ENCODE data around the gene GHR. TPM values are rescaled to one million over a fixed set of nuclear protein-coding genes. Genes with fewer than 3 reads are reported as not detected.
A peak's percentile ranks its signal among the peaks of the same experiment; 100 is the strongest.

GHR gene
- total and polyA plus RNA-seq, 12 donors = 4.1 to 15.1 (median 11.5) TPM

DNA sequence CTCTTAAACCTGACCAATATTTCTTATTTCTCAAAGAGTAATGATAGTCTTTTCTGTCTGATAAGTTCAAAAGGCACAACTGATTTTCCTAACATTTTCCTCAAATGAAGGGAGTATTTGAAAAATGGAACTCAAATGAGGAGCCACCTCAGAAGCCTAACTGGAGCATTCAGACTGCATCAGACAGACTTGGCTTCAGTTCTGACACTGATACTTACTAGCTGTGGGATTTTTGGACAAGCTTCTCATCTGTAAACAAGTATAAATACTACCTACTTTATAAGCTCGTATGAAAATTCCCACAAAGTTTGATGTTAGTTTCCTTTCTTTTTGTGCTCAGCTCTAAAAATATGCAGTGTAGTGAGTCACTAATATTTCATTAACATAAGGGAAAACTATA lies 225.7 kb downstream of the GHR start:
- DNase-seq (no peak), ATAC-seq (no peak)
- peaks cover 0 to 30% (median 3%) of the 10 kb centered on the region in 9 donors for H3K4me1 ChIP-seq

DNA sequence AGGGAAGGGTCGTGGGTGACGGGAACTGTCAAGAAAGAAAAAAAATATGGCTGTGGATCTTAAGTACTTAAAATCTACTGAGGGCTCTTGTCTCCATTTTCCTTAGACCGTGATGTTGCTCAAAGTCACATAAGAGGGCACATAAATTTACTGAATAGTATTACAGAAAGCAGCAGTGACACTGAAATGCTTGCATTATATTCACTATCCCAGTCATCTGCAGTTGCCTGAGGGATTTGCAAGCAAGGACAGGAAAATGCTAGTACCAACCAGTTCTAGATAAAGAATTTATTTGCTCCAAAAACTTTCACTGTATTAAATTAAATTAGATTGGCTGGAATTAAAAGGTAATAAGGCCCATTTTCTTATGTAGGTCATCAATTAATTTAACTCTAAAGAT lies 226.8 kb downstream of the GHR start:
- Histone ChIP-seq H3K36me3 (no peaks in the 10 kb centered on the region), H3K27me3 (no peaks in the 10 kb centered on the region), H3K4me3 (no peak overlapping the region), H3K27ac (no peak overlapping the region), H3K9me3 (no peaks in the 10 kb centered on the region), H3K4me1 (peaks cover 0 to 27% (median 9%) of the 10 kb centered on the region in 9 donors)
- TF ChIP-seq, protein P1, sequence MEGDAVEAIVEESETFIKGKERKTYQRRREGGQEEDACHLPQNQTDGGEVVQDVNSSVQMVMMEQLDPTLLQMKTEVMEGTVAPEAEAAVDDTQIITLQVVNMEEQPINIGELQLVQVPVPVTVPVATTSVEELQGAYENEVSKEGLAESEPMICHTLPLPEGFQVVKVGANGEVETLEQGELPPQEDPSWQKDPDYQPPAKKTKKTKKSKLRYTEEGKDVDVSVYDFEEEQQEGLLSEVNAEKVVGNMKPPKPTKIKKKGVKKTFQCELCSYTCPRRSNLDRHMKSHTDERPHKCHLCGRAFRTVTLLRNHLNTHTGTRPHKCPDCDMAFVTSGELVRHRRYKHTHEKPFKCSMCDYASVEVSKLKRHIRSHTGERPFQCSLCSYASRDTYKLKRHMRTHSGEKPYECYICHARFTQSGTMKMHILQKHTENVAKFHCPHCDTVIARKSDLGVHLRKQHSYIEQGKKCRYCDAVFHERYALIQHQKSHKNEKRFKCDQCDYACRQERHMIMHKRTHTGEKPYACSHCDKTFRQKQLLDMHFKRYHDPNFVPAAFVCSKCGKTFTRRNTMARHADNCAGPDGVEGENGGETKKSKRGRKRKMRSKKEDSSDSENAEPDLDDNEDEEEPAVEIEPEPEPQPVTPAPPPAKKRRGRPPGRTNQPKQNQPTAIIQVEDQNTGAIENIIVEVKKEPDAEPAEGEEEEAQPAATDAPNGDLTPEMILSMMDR (IDR thresholded peaks at IDR 0.05) = no peak
- WGBS, 2 donors = 82% methylated on average over 3 of the region's 3 CpGs
- intact Hi-C loops (cut with DNase I) = loop anchor here in 5 of 10 donors (5.0 to 10.0 kb wide), 4 partner anchors 65 to 725 kb away; partner anchors contain the start of genes GHR (in 3 of the 5) and FBXO4 (in 1 of the 5)
- DNase-seq = no peak
- ATAC-seq = no peak

More for the DNA sequence above, 225.7 kb downstream of the GHR start:
- intact Hi-C loops (cut with DNase I) = no loop called here
- no peak overlapping the region for H3K4me3 ChIP-seq
- no peaks in the 10 kb centered on the region for H3K27me3 ChIP-seq
- H3K9me3 ChIP-seq = no peaks in the 10 kb centered on the region
- H3K36me3 ChIP-seq = no peaks in the 10 kb centered on the region
- H3K27ac ChIP-seq = no peak overlapping the region
- TF ChIP-seq, protein P1 (IDR thresholded peaks at IDR 0.05) = no peak
- 20 to 37% methylated on average over 1 of the region's 1 CpG for WGBS, 2 donors

DNA sequence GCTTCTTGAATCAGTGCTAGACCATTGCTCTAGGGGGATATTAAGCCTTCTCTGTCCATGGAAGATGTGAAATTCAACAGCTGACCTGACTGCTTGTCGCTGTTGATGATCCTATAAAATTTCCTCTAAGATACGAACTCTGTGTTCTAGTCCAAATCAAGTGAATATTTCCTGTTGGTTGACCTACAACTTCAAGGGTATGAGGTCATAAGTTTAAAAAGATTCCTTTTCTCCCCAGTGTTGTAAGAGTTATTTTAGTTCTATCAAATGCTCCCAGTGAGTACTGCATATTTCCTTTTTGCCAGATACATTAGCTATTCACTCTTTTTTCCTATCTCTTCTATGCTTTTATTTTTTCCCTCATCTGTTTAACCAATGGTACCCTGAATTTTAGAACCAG lies 230.5 kb downstream of the GHR start:
- no peaks in the 10 kb centered on the region for H3K27me3 ChIP-seq
- peaks cover 0 to 38% (median 26%) of the 10 kb centered on the region in 9 donors for H3K4me1 ChIP-seq
- no peaks in the 10 kb centered on the region for H3K9me3 ChIP-seq
- H3K4me3 ChIP-seq = no peak overlapping the region
- TF ChIP-seq, protein P1 (IDR thresholded peaks at IDR 0.05) = no peak
- intact Hi-C loops (cut with DNase I) = loop anchor here in 5 of 10 donors (5.0 to 10.0 kb wide), 4 partner anchors 69 to 729 kb away; partner anchors contain the start of genes GHR (in 3 of the 5) and FBXO4 (in 1 of the 5)
- ATAC-seq (peak in 4 of 8 donors; percentile 16 to 63 (median 45)), DNase-seq (no peak)
- H3K36me3 ChIP-seq = no peaks in the 10 kb centered on the region
- WGBS, 2 donors = 32 to 43% methylated on average over 2 of the region's 2 CpGs
- H3K27ac ChIP-seq = no peak overlapping the region

DNA sequence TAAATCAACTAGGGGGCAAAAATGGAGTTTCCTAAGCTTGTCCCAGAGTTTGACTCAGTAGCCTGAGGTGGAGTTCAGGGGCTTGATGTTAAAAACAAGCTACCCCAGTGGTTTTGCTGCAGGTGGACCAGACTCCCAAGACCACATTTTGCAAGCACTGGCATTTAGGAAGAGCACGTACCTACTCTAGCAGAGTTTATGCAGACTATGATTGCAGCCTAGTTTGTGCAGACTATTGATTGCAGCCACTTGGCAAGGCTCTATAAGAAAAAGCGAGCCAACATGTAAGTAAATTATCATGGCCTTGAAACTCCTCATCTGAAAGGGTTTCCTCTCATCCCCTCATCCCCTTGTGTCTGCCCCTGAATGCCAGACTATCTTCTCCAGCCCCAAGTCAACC lies 231.4 kb downstream of the GHR start:
- Histone ChIP-seq H3K4me3 (no peak overlapping the region), H3K27ac (no peak overlapping the region), H3K4me1 (peaks cover 0 to 33% (median 25%) of the 10 kb centered on the region in 9 donors), H3K36me3 (no peaks in the 10 kb centered on the region), H3K9me3 (no peaks in the 10 kb centered on the region), H3K27me3 (no peaks in the 10 kb centered on the region)
- no peak for ATAC-seq
- no peak for DNase-seq
- WGBS, 2 donors = 94% methylated on average over 2 of the region's 2 CpGs
- TF ChIP-seq, protein P1 (IDR thresholded peaks at IDR 0.05) = no peak
- intact Hi-C loops (cut with DNase I) = loop anchor here in 8 of 10 donors (5.0 to 10.0 kb wide), 4 partner anchors 70 to 730 kb away; partner anchors contain the start of genes GHR (in 6 of the 8) and FBXO4 (in 1 of the 8)

All from heart right ventricle (tissue), 16 donors.